ENCODE measurements around the gene EID1. TPM values are rescaled to one million over a fixed set of nuclear protein-coding genes. Genes with fewer than 3 reads are reported as not detected.

EID1 gene
- total RNA-seq, 4 donors from 2014 or later: 57.6 to 88.6 (median 84.7) TPM

DNA sequence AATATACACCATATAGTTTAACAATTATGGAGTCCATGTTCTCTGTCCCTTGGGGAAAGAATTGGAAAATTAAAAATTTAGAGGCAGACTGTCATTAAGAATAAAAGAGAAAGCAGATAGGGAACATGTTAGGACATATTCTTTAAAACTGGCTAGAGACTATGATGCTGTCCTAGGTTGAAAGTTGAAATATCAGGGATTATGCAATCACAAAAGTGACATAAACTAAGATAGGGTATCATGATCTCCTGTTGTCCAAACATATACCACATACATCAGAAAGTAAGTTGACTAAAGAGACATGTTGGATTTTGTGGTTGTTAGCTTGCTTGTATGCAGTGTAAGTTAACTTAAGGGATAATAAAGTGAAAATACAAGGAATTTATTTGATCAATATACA lies 9.9 kb upstream of the EID1 start:
- Histone ChIP-seq H3K4me3 (no peak overlapping the region), H3K27ac (no peak overlapping the region), H3K27me3 (no peaks in the 10 kb centered on the region), H3K9me3 (no peaks in the 10 kb centered on the region), H3K4me1 (no peaks in the 10 kb centered on the region), H3K36me3 (no peaks in the 10 kb centered on the region)
- no peak for TF ChIP-seq POLR2AphosphoS5 (IDR thresholded peaks at IDR 0.05)
- DNase-seq (ENCODE audit: low spot score in 2 of 2): no peak

DNA sequence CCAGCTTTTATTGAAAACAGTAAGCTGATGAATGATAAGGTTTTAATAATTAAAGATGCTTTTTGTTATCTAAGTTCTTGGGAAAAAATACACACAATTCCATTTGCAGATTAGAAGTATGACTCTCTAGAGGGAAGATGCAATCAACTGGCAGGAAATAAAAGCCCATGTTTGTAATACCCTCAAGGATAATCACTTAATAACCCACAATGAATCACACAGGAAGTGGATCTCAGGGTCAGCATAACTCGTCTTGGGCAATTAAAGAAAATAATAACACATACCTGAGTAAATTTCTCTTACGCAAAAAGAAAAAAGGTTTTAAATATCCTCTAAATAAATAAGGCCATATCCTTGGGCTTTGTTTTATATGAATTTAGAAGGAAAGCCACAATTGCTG lies 9.4 kb upstream of the EID1 start:
- H3K27ac ChIP-seq: no peak overlapping the region
- no peak for DNase-seq (ENCODE audit: low spot score in 2 of 2)
- H3K4me1 ChIP-seq: no peaks in the 10 kb centered on the region
- no peaks in the 10 kb centered on the region for H3K9me3 ChIP-seq
- H3K4me3 ChIP-seq: no peak overlapping the region
- H3K27me3 ChIP-seq: no peaks in the 10 kb centered on the region
- TF ChIP-seq POLR2AphosphoS5 (IDR thresholded peaks at IDR 0.05) (no peak), EP300 (IDR thresholded peaks at IDR 0.05) (no peak), POLR2A (IDR thresholded peaks at IDR 0.05) (no peak)
- TF ChIP-seq, protein P1, sequence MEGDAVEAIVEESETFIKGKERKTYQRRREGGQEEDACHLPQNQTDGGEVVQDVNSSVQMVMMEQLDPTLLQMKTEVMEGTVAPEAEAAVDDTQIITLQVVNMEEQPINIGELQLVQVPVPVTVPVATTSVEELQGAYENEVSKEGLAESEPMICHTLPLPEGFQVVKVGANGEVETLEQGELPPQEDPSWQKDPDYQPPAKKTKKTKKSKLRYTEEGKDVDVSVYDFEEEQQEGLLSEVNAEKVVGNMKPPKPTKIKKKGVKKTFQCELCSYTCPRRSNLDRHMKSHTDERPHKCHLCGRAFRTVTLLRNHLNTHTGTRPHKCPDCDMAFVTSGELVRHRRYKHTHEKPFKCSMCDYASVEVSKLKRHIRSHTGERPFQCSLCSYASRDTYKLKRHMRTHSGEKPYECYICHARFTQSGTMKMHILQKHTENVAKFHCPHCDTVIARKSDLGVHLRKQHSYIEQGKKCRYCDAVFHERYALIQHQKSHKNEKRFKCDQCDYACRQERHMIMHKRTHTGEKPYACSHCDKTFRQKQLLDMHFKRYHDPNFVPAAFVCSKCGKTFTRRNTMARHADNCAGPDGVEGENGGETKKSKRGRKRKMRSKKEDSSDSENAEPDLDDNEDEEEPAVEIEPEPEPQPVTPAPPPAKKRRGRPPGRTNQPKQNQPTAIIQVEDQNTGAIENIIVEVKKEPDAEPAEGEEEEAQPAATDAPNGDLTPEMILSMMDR (IDR thresholded peaks at IDR 0.05): no peak
- WGBS: 44% methylated on average over 2 of the region's 2 CpGs
- no peaks in the 10 kb centered on the region for H3K36me3 ChIP-seq

DNA sequence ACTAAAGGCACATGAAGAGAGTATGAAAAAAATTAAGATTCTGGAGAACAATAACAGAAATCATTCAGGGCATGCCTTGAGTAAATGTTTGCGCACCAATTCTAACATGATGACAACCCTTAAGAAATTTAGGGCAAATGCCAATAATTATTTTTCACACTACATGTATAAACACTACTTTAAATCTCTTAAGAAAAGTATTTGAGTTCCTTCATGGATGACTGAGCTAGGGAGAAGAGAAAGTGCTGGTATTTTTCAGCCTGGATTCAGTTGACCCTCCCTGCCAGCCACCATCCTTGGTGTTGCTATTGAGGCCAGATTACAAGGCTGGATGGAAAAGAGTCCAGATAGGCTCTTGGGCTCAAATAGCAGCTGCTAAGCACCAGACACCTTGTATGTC lies 8.0 kb upstream of the EID1 start:
- H3K27ac ChIP-seq: no peak overlapping the region
- H3K9me3 ChIP-seq: no peaks in the 10 kb centered on the region
- H3K36me3 ChIP-seq: no peaks in the 10 kb centered on the region
- H3K4me1 ChIP-seq: no peaks in the 10 kb centered on the region
- no peak overlapping the region for H3K4me3 ChIP-seq
- no peaks in the 10 kb centered on the region for H3K27me3 ChIP-seq
- 97% methylated on average over 1 of the region's 1 CpG for WGBS
- TF ChIP-seq POLR2AphosphoS5 (IDR thresholded peaks at IDR 0.05) (no peak), EP300 (IDR thresholded peaks at IDR 0.05) (no peak), POLR2A (IDR thresholded peaks at IDR 0.05) (no peak)
- TF ChIP-seq, protein P1 (IDR thresholded peaks at IDR 0.05): no peak
- DNase-seq (ENCODE audit: low spot score in 2 of 2): no peak

DNA sequence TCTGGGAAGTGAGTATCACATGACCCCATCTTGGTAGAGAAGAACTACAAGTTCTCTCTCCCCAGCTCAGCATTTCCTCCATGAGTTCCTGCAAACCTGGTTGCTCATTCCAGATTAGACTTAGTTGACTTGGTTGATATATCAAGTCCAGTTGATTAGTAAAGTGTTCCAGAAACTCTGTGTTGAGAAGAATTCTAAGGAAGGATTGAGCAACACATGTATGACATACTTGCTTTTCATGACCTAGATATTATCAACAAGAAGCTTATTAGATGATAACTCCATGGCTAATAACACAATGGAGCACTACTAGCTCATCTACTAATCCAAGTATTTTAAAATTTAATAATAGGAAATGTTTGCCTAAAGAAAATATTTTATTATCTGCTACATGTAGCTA lies 6.4 kb upstream of the EID1 start:
- Histone ChIP-seq H3K36me3 (no peaks in the 10 kb centered on the region), H3K4me3 (no peak overlapping the region), H3K9me3 (no peaks in the 10 kb centered on the region), H3K27me3 (no peaks in the 10 kb centered on the region), H3K4me1 (no peaks in the 10 kb centered on the region), H3K27ac (no peak overlapping the region)
- no peak for DNase-seq (ENCODE audit: low spot score in 2 of 2)
- no peak for TF ChIP-seq POLR2AphosphoS5 (IDR thresholded peaks at IDR 0.05)
- TF ChIP-seq, protein P1 (IDR thresholded peaks at IDR 0.05): no peak
- TF ChIP-seq EP300 (IDR thresholded peaks at IDR 0.05): no peak
- no peak for TF ChIP-seq POLR2A (IDR thresholded peaks at IDR 0.05)

DNA sequence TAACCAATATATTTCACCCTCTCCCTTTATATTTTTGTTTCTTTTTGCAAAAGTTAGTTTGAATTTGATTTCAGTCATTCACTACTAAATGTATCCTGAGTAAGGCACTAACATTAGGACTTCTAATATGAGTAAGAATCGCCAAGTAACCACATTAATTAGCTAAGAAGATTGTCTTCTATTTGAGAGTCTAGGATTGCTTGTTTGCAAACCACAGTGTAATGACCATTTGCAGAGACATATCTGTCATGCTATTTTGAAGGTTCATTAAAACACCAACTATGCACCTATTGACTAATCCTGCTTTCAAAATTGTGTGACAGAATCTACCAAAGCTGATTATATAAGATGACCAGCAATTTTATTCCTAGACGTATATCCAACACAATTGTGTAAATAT lies 5.3 kb upstream of the EID1 start:
- no peaks in the 10 kb centered on the region for H3K9me3 ChIP-seq
- H3K27ac ChIP-seq: no peak overlapping the region
- 88% methylated on average over 2 of the region's 2 CpGs for WGBS
- DNase-seq (ENCODE audit: low spot score in 2 of 2): no peak
- H3K36me3 ChIP-seq: no peaks in the 10 kb centered on the region
- no peak overlapping the region for H3K4me3 ChIP-seq
- no peaks in the 10 kb centered on the region for H3K4me1 ChIP-seq
- H3K27me3 ChIP-seq: no peaks in the 10 kb centered on the region
- no peak for TF ChIP-seq POLR2AphosphoS5 (IDR thresholded peaks at IDR 0.05)
- TF ChIP-seq POLR2A (IDR thresholded peaks at IDR 0.05): no peak
- no peak for TF ChIP-seq EP300 (IDR thresholded peaks at IDR 0.05)
- TF ChIP-seq, protein P1 (IDR thresholded peaks at IDR 0.05): no peak

DNA sequence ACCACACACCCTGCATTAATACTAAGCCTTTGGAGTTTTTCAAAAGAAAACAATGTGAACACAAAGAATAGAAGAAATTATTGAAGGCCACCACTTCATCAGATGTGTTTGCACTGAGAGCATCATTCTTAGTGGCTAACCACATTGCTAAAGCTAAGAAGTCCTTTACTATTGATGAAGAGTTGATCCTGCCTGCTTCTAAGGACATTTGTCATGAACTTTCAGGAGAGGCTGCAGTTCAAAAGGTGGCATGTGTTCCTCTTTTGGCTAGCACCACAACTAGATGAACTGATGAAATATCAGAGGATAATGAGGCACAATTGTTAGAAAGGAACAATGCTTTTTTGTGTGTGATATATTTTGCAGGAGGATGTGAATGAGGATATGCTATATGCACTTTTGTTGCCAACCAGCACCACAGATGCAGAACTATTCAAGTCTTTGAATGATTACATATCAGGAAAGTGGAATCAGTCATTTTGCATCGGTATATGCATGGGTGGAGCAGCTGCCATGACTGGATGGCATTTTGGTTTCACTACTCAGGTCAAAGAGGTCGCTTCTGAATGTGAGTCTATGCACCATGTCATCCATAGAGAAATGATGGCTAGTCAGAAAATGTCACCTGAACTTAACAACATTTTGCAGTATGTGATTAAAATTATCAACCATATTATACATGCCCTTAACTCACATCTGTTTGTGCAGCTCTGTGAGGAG lies 2.5 kb upstream of the EID1 start:
- no peaks in the 10 kb centered on the region for H3K36me3 ChIP-seq
- no peaks in the 10 kb centered on the region for H3K27me3 ChIP-seq
- no peak overlapping the region for H3K4me3 ChIP-seq
- peaks cover 15% of the 10 kb centered on the region for H3K4me1 ChIP-seq
- no peaks in the 10 kb centered on the region for H3K9me3 ChIP-seq
- no peak overlapping the region for H3K27ac ChIP-seq
- WGBS: 51% methylated on average over 2 of the region's 2 CpGs
- DNase-seq (ENCODE audit: low spot score in 2 of 2): no peak
- TF ChIP-seq EP300 (IDR thresholded peaks at IDR 0.05) (no peak), POLR2A (IDR thresholded peaks at IDR 0.05) (no peak), POLR2AphosphoS5 (IDR thresholded peaks at IDR 0.05) (no peak)
- TF ChIP-seq, protein P1 (IDR thresholded peaks at IDR 0.05): no peak
